ENCODE data around the gene NAT14.

Gene NAT14

DNA sequence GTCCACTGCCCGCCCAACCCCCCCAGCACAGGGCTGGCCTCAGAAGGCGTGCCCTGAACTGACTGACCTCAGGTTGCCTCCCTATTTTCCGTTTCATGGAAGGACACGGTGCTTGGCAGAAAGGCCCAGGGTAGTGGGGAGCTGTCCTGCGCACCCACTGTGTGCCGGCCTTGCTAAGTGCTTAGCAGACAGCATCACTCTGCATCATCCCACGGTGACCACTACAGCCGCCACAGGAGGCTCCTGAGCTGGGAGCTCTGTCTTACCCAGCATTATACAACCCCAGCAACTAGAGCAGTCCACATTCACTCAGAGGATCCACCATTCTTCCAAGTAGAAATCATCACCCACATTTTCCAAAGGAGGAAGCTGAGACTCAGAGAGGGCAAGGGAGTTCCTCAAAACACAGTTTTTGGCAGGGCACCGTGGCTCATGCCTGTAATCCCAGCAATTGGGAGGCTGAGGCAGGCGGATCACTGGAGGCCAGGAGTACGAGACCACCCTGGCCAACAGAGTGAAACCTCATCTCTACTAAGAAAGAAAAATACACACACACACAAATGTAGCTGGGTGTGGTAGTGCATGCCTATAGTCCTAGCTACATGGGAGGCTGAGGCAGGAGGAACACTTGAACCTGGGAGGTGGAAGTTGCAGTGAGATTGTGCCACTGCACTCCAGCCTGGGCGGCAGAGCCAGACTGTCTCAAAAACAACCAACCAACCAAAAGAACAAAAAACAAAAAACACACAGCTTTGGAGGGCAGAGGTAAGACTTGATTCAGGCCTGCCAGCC lies 50.4 kb downstream of the NAT14 start:
- Mint-ChIP-seq H3K27ac (no peak overlapping the region), H3K4me1 (ENCODE audit: low read depth) (no peaks in the 10 kb centered on the region), H3K36me3 (ENCODE audit: low read depth) (no peaks in the 10 kb centered on the region), H3K9me3 (no peaks in the 10 kb centered on the region), H3K27me3 (no peaks in the 10 kb centered on the region), H3K4me3 (no peak overlapping the region)
- DNase-seq = no peak

DNA sequence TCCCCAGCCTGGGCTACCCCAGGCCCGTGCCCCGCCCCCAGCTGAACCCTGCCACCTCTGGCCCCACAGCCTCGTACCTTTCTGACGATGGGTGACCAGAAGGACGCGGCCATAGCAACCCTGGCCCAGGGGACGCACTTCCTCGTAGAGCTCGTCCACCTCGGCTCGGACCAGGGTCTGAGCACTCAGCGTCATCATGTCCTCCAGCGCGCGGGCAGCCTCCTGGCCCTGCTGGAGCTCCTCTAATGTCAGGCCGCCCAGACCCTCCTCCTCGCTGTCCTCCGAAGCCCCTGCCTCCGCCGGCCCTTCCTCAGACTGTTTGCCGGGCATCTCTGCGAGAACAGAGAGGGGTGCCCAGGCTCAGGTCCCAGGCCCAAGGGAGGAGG lies 51.0 kb downstream of the NAT14 start:
- Mint-ChIP-seq H3K4me1 (ENCODE audit: low read depth) (no peaks in the 10 kb centered on the region), H3K27ac (no peak overlapping the region), H3K4me3 (no peak overlapping the region), H3K9me3 (no peaks in the 10 kb centered on the region), H3K27me3 (no peaks in the 10 kb centered on the region), H3K36me3 (ENCODE audit: low read depth) (no peaks in the 10 kb centered on the region)
- DNase-seq = no peak

DNA sequence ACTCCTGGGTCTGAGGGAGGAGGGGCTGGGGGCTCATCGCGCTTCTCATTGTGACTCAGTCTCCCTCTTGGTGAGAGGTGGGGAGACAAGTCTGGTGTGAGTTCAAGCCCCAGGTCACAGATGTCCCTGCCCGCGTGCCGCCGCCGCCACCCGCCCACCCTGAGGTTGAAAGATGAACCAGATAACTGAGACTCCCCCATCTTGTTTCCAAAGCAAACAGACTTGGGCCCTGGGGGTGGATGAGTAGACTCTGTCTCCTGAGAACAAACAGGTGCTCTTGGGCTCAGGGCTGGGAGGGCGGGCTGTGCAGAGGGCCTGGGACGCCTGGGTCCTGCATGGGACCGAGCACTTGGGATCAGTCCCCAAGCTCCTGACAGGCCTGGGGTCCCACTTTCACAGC lies 51.4 kb downstream of the NAT14 start:
- Mint-ChIP-seq H3K27me3 (no peaks in the 10 kb centered on the region), H3K4me3 (no peak overlapping the region), H3K36me3 (ENCODE audit: low read depth) (no peaks in the 10 kb centered on the region), H3K27ac (no peak overlapping the region), H3K9me3 (no peaks in the 10 kb centered on the region), H3K4me1 (ENCODE audit: low read depth) (no peaks in the 10 kb centered on the region)
- DNase-seq = no peak

All from activated T-cell treated with anti-CD3 and anti-CD28 coated beads, Interleukin-2, amount 50 U/mL, for 24 hours (primary cell).